GM23248 (cell line): ENCODE results near the gene CEBPZOS. TPM values are rescaled to one million over a fixed set of nuclear protein-coding genes. Genes with fewer than 3 reads are reported as not detected.

ENCODE experiments used
- DNase-seq: peaks from one replicate; pipeline ENCODE4 v3.0.0-alpha.2; 2015
- H2AFZ ChIP-seq: fragments of 200-600 bp; sonication (generic); 2 replicates; pipeline ENCODE4 v1.6.1; 2016; ENCODE audit warnings: antibody characterized with exemption
- H3F3A ChIP-seq: fragments of 200-600 bp; sonication (generic); 2 replicates; pipeline ENCODE4 v1.6.1; 2016; ENCODE audit warnings: mild to moderate bottlenecking, antibody characterized with exemption, mixed run types; ENCODE audit not compliant: insufficient read depth
- H3K27ac ChIP-seq: fragments of 200-600 bp; sonication (generic); 2 replicates; pipeline ENCODE4 v1.5.1; 2016; ENCODE audit warnings: mild to moderate bottlenecking
- H3K27me3 ChIP-seq: fragments of 200-600 bp; sonication (generic); replicated peaks from 2 replicates; pipeline ENCODE4 v1.6.1; 2016; ENCODE audit warnings: mild to moderate bottlenecking; ENCODE audit not compliant: insufficient read depth
- H3K36me3 ChIP-seq: fragments of 200-600 bp; sonication (generic); 2 replicates; pipeline ENCODE4 v1.6.1; 2016; ENCODE audit warnings: low read depth, mild to moderate bottlenecking
- H3K4me1 ChIP-seq: fragments of 200-600 bp; sonication (generic); 2 replicates; pipeline ENCODE4 v1.6.1; 2016; ENCODE audit warnings: mild to moderate bottlenecking; ENCODE audit not compliant: insufficient read depth
- H3K4me2 ChIP-seq: fragments of 200-600 bp; sonication (generic); one replicate; pipeline ENCODE4 v1.6.1; 2016; ENCODE audit warnings: mild to moderate bottlenecking; ENCODE audit not compliant: unreplicated experiment
- H3K4me3 ChIP-seq: fragments of 200-600 bp; sonication (generic); 2 replicates; pipeline ENCODE4 v1.5.1; 2016; ENCODE audit warnings: mild to moderate bottlenecking
- H3K79me2 ChIP-seq: fragments of 200-600 bp; sonication (generic); 2 replicates; pipeline ENCODE4 v1.6.1; 2016; ENCODE audit warnings: mild to moderate bottlenecking; ENCODE audit not compliant: insufficient read depth
- H3K9ac ChIP-seq: fragments of 200-600 bp; sonication (generic); 2 replicates; pipeline ENCODE4 v1.6.1; 2016; ENCODE audit warnings: mild to moderate bottlenecking
- H3K9me2 ChIP-seq: fragments of 200-600 bp; sonication (generic); 2 replicates; pipeline ENCODE4 v1.6.1; 2016; ENCODE audit warnings: mixed run types, mild to moderate bottlenecking, moderate library complexity; ENCODE audit not compliant: insufficient read depth
- H3K9me3 ChIP-seq: fragments of 200-600 bp; sonication (generic); one replicate; pipeline ENCODE4 v1.6.1; 2017; ENCODE audit warnings: low read depth
- H4K20me1 ChIP-seq: fragments of 200-600 bp; sonication (generic); 2 replicates; pipeline ENCODE4 v1.6.0; 2016; ENCODE audit not compliant: insufficient read depth
- EZH2 ChIP-seq: fragments of 200-600 bp; sonication (generic); IDR thresholded peaks from 2 replicates; pipeline ENCODE4 v1.6.1; 2018; ENCODE audit warnings: antibody characterized with exemption, mild to moderate bottlenecking; ENCODE audit not compliant: insufficient read depth, poor library complexity, severe bottlenecking
- EZH2phosphoT487 ChIP-seq: fragments of 200-600 bp; sonication (generic); IDR thresholded peaks from 2 replicates; pipeline ENCODE4 v1.6.1; 2018; ENCODE audit warnings: antibody characterized with exemption, moderate library complexity, mild to moderate bottlenecking, low read depth; ENCODE audit not compliant: insufficient read depth
- WGBS, 2 experiments: methylation state at CpG; one replicate each; pipeline ENCODE4 v1.1.6; 2015 to 2017; ENCODE audit warnings: low lambda C conversion rate in 2 of 2, low coverage in 1 of 2; ENCODE audit errors: missing lambda C conversion rate in 2 of 2; 5-methylcytosine and 5-hydroxymethylcytosine counted together
- in situ Hi-C: fragments of 300-500 bp; cut with MboI; formaldehyde crosslinking; loops from 2 replicates; pipeline ENCODE4 v1.15.0; 2020
- polyA plus RNA-seq: library from polyadenylated mRNA; unstranded; fragments of >200 nt; fragmentation: Nextera tagmentation; extraction: Ambion mirVana; gene quantifications from 2 replicates; pipeline ENCODE4 v1.2.1, GENCODE V29; 2016
- total RNA-seq: library from RNA; depleted of rRNA; stranded (reverse); fragments of >200 nt; shearing (Covaris generic); gene quantifications from 2 replicates; pipeline ENCODE4 v1.2.3, GENCODE V29; 2014

Gene CEBPZOS
- total and polyA plus RNA-seq, 2 experiments from 2014 or later, result 19.0 to 39.9 TPM

DNA sequence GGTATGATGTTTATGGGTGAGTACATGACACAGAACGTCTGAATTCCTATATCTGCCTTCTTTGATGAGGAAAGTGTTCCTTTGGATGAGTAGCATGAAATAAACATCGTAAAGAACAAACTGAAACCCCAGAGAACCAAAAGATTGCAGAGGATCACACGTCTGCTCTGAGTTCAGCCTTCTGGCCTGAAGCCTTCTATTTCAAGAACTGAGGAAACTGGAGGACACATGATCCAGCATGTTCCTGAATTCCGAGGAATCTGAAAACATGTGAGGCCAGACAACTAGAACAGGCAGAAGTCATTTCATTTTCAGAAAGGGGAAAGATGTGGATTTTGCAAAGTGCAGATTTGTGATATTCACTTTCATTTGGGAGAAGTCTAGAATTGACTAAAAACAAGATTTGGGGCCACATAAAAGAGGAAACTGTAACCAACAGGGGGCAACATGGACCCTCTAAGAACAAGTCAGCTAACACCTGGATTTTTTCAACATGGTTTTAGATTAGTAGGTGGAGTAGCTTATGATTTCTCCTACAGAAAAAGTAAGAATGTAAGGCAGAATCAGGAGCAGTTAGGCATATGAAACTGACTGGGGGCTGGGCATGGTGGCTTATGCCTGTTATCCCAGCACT is 16.2 kb upstream of the CEBPZOS start:
- WGBS, 2 experiments, result 37 to 43% methylated on average over 4 of the region's 4 CpGs
- Histone ChIP-seq H3K79me2 (no peaks in the 10 kb centered on the region), H3K27me3 (no peaks in the 10 kb centered on the region), H3K27ac (no peak overlapping the region), H2AFZ (peak overlapping the region; percentile 16; the same call in 1 of the 2 replicates), H3K36me3 (no peaks in the 10 kb centered on the region), H3K9me3 (no peaks in the 10 kb centered on the region), H3K9me2 (no peaks in the 10 kb centered on the region), H3K4me3 (no peak overlapping the region), H3F3A (no peaks in the 10 kb centered on the region), H4K20me1 (no peaks in the 10 kb centered on the region), H3K9ac (no peak overlapping the region), H3K4me1 (peaks cover 11% of the 10 kb centered on the region), H3K4me2 (no peak overlapping the region)
- in situ Hi-C loops, result no loop called here
- TF ChIP-seq EZH2phosphoT487 (no peak), EZH2 (no peak)
- DNase-seq, result no peak

GRCh38 chr2:37180640-37181039 is 15.7 kb upstream of the CEBPZOS start:
- Histone ChIP-seq H3K79me2 (no peaks in the 10 kb centered on the region), H3K9ac (no peak overlapping the region), H2AFZ (no peak overlapping the region), H3K27me3 (no peaks in the 10 kb centered on the region), H3K4me3 (no peak overlapping the region), H3K9me2 (no peaks in the 10 kb centered on the region), H3K4me1 (peaks cover 11% of the 10 kb centered on the region), H3K9me3 (no peaks in the 10 kb centered on the region), H3K4me2 (no peak overlapping the region), H3F3A (no peaks in the 10 kb centered on the region), H4K20me1 (no peaks in the 10 kb centered on the region), H3K36me3 (no peaks in the 10 kb centered on the region), H3K27ac (no peak overlapping the region)
- in situ Hi-C loops, result no loop called here
- TF ChIP-seq EZH2 (no peak), EZH2phosphoT487 (no peak)
- DNase-seq, result no peak
- WGBS, 2 experiments, result 85 to 87% methylated on average over 5 of the region's 5 CpGs

DNA sequence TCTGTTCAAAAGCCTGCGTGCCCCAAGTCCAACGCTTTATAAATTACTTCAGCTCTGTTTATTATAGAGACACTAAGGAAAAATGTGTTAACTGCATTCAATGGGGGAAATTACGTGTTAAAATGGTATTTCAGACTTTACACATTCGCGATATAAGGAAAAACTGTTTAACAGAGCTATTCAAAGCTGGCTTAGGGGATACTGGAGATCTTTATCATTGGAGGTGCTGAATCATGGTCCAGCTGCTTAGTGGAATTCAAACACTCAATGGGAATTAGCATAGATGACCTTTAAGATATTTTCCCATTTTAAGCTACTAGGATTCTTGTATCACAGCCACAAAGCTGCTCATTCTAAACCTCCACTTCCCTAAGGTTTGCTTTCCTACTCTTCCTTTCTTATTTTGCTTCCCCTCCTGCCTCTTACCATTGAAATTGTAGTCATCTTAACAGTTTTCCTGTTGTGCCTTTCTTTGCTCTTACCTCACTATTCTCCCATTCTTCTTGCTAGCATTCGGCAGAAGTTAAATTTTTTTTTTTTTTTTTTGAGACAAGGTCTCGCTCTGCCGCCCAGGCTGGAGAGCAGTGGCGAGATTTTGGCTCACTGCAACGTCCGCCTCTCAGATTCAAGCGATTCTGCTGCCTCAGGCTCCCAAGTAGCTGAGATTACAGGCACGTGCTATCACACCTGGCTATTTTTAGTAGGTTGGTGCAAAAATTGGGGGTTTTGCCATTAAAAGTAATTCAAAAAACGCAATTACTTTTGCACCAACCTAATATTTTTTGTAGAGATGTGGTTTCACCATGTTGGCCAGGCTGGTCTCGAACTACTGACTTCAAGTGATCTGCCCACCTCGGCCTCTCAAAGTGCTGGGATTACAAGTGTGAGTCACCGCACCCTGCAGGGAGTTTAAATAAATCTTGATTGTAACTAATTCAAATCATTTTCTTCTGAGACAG is 14.3 kb upstream of the CEBPZOS start:
- Histone ChIP-seq H4K20me1 (no peaks in the 10 kb centered on the region), H3K9me3 (no peaks in the 10 kb centered on the region), H3K9me2 (no peaks in the 10 kb centered on the region), H3K79me2 (no peaks in the 10 kb centered on the region), H3K4me1 (peaks cover 11% of the 10 kb centered on the region), H3K4me3 (no peak overlapping the region), H3K9ac (no peak overlapping the region), H3F3A (no peaks in the 10 kb centered on the region), H3K27me3 (no peaks in the 10 kb centered on the region), H3K36me3 (no peaks in the 10 kb centered on the region), H2AFZ (no peak overlapping the region), H3K27ac (no peak overlapping the region), H3K4me2 (peak overlapping the region; percentile 57)
- 63 to 64% methylated on average over 17 of the region's 17 CpGs for WGBS, 2 experiments
- in situ Hi-C loops, result no loop called here
- TF ChIP-seq EZH2 (no peak), EZH2phosphoT487 (no peak)
- DNase-seq, result peak; percentile 59

- in situ Hi-C loops, result no loop called here
Measured at GRCh38 chr2:37188570-37188969, 7.7 kb upstream of the CEBPZOS start, which contains the start of gene SULT6B1. Gene SULT6B1, minus strand, starts transcription at chr2:37188670. Its CDS starts 30 bp downstream, at chr2:37188640.

More at GRCh38 chr2:37188570-37188969, 7.7 kb upstream of the CEBPZOS start, which contains the start of gene SULT6B1:
- 87 to 91% methylated on average over 2 of the region's 2 CpGs for WGBS, 2 experiments
- H3K36me3 ChIP-seq, result no peaks in the 10 kb centered on the region
- no peak within 1 kb of the TSS for H3K4me2 ChIP-seq
- H3F3A ChIP-seq, result peaks cover 8% of the 10 kb centered on the region
- no peak within 1 kb of the TSS; the same call in 1 of the 2 replicates for H2AFZ ChIP-seq
- no peaks in the 10 kb centered on the region for H4K20me1 ChIP-seq
- no peaks in the 10 kb centered on the region for H3K27me3 ChIP-seq
- H3K9me3 ChIP-seq, result no peaks in the 10 kb centered on the region
- H3K4me1 ChIP-seq, result peaks cover 6% of the 10 kb centered on the region
- H3K27ac ChIP-seq, result peak within 1 kb of the TSS; percentile 12; the same call in 1 of the 2 replicates
- DNase-seq, result no peak
- no peaks in the 10 kb centered on the region for H3K9me2 ChIP-seq
- no peak within 1 kb of the TSS for H3K4me3 ChIP-seq
- no peaks in the 10 kb centered on the region for H3K79me2 ChIP-seq
- TF ChIP-seq EZH2 (no peak), EZH2phosphoT487 (no peak)
- no peak within 1 kb of the TSS for H3K9ac ChIP-seq
